SKM-1 treated with dmso at 0.1 percent for 144 hours (cell line): ENCODE results near the gene GSTA3.
"Not testable (repeated sequence)": the region's sequence is repeated elsewhere in the genome, so short reads cannot be mapped to it uniquely, and the experiment has no call there.

Source experiments
- DNase-seq: peaks from one replicate; lab custom pipeline; 2025; ENCODE audit not compliant: unreplicated experiment; lab: John Stamatoyannopoulos, UW

The GSTA3 gene

GRCh38 chr6:52914516-52914915 lies 5.0 kb upstream of the GSTA3 start:
- DNase-seq: no peak

GRCh38 chr6:52910091-52910490 lies 593 bp upstream of the GSTA3 start:
- DNase-seq: no peak

- no peak for DNase-seq
Observed at GRCh38 chr6:52909131-52909530, 367 bp downstream of the GSTA3 start.

- no peak for DNase-seq
Observed at GRCh38 chr6:52908526-52908925, 972 bp downstream of the GSTA3 start.

GRCh38 chr6:52904562-52905279 lies 4.8 kb downstream of the GSTA3 start:
- DNase-seq: no peak

- DNase-seq: no peak
Observed at GRCh38 chr6:52900536-52900935, 9.0 kb downstream of the GSTA3 start.

GRCh38 chr6:52895790-52896189 lies 13.7 kb downstream of the GSTA3 start:
- not testable (repeated sequence) for DNase-seq

- DNase-seq: no peak
Observed at GRCh38 chr6:52894285-52894684, 15.2 kb downstream of the GSTA3 start.

- DNase-seq: no peak
Observed at GRCh38 chr6:52893803-52894202, 15.7 kb downstream of the GSTA3 start.

GRCh38 chr6:52893221-52893620 lies 16.3 kb downstream of the GSTA3 start:
- DNase-seq: no peak

- DNase-seq: no peak
Observed at GRCh38 chr6:52890018-52890417, 19.5 kb downstream of the GSTA3 start.

GRCh38 chr6:52887910-52888524 lies 21.5 kb downstream of the GSTA3 start:
- DNase-seq: no peak

- DNase-seq: peak; percentile 82
Observed at GRCh38 chr6:52881996-52882841, 27.3 kb downstream of the GSTA3 start.

- no peak for DNase-seq
Observed at GRCh38 chr6:52881662-52881995, 27.9 kb downstream of the GSTA3 start.

- no peak for DNase-seq
Observed at GRCh38 chr6:52877786-52878185, 31.7 kb downstream of the GSTA3 start.

- no peak for DNase-seq
Observed at GRCh38 chr6:52877168-52877567, 32.3 kb downstream of the GSTA3 start.

- DNase-seq: no peak
Observed at GRCh38 chr6:52876056-52876787, 33.3 kb downstream of the GSTA3 start.

- no peak for DNase-seq
Observed at GRCh38 chr6:52872031-52872430, 37.5 kb downstream of the GSTA3 start.

GRCh38 chr6:52871621-52872020 lies 37.9 kb downstream of the GSTA3 start:
- DNase-seq: no peak

GRCh38 chr6:52870335-52871091 lies 39.0 kb downstream of the GSTA3 start:
- not testable (repeated sequence) for DNase-seq

GRCh38 chr6:52868899-52869298 lies 40.6 kb downstream of the GSTA3 start:
- not testable (repeated sequence) for DNase-seq
